Endothelial cell (in vitro differentiated cells): ENCODE data around the gene WDR62. TPM values are rescaled to one million over a fixed set of nuclear protein-coding genes. Genes with fewer than 3 reads are reported as not detected.

Source experiments
- DNase-seq: peaks from one replicate; pipeline ENCODE4 v3.0.0; 2021; ENCODE audit warnings: low spot score
- H3K27ac Mint-ChIP-seq: one replicate; pipeline ENCODE4 v1.8.0; 2021; ENCODE audit warnings: mixed read lengths, inconsistent platforms; ENCODE audit not compliant: unreplicated experiment
- H3K27me3 Mint-ChIP-seq: one replicate; pipeline ENCODE4 v1.8.0; 2021; ENCODE audit warnings: mild to moderate bottlenecking, moderate library complexity, mixed read lengths, inconsistent platforms; ENCODE audit not compliant: unreplicated experiment
- H3K36me3 Mint-ChIP-seq: one replicate; pipeline ENCODE4 v1.8.0; 2021; ENCODE audit warnings: mild to moderate bottlenecking, low read depth, mixed read lengths, inconsistent platforms; ENCODE audit not compliant: unreplicated experiment
- H3K4me1 Mint-ChIP-seq: one replicate; pipeline ENCODE4 v1.8.0; 2021; ENCODE audit warnings: mild to moderate bottlenecking, mixed read lengths, inconsistent platforms; ENCODE audit not compliant: unreplicated experiment
- H3K4me3 Mint-ChIP-seq: one replicate; pipeline ENCODE4 v1.8.0; 2021; ENCODE audit warnings: mild to moderate bottlenecking, mixed read lengths, inconsistent platforms; ENCODE audit not compliant: unreplicated experiment
- H3K9me3 Mint-ChIP-seq: one replicate; pipeline ENCODE4 v1.8.0; 2021; ENCODE audit warnings: mixed read lengths, inconsistent platforms; ENCODE audit not compliant: unreplicated experiment
- total RNA-seq: library from RNA; stranded (reverse); fragmentation: NEBNext Ultra II Directional; extraction: Animal tissue kit (Norgen Biotek cat#: 25700); gene quantifications from one replicate; pipeline ENCODE4 v1.2.1, GENCODE V29; 2021; ENCODE audit not compliant: unreplicated experiment
- TF ChIP-seq, protein P1 (sequence below): fragments of 200-600 bp; sonication (generic); IDR thresholded peaks from one replicate; pipeline ENCODE4 v1.5.0; 2021; ENCODE audit warnings: antibody characterized with exemption; ENCODE audit not compliant: unreplicated experiment

WDR62 gene
- total RNA-seq, 1 donor from 2014 or later = 8.5 TPM

DNA sequence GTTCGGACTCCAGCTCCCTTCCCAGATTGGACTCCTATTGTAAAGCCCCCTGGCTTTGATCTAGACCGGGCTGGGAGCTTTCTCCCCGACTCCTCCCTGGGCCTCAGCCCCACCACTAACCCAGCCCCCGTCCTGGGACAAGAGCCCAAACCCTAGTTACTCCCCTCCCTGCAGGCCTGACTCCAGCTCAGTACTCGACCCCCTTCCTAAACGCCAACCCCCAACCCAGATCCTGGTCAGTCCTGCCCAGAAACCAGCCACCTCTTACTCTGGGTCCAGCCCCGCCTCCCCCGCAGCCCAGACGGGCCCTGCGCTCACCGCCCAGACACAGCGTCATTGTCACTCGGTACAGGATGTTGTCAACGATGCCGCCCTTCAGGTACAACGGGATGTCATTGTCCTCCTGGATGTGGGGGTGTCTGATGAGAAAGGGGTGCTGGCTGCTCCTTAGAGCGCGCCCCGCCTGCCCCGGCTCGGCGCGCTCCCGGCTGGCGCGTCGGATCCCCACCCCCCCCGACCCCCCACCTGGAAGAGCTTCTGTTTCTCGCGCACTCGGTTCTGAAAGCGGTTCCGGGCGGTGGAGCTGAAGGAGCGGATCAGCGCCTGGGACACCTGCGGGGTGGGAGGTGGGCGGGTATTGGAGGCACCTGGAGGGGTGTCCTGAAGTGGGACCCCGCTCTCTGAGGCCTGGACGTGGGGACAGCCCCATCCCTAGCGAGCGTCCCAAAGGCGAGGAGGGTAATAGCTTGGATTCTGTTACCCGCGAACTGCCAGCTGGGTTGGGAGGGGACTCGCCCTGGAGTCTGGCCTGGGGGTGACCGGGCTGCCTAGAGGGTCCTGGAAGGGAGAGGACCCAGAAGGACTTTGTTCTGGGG lies 96.7 kb downstream of the WDR62 start:
- Mint-ChIP-seq H3K4me3 (peak overlapping the region; percentile 76), H3K9me3 (no peaks in the 10 kb centered on the region), H3K27ac (no peak overlapping the region), H3K36me3 (peaks cover 44% of the 10 kb centered on the region), H3K27me3 (peaks cover 9% of the 10 kb centered on the region), H3K4me1 (peaks cover 15% of the 10 kb centered on the region)
- DNase-seq = peak; percentile 22
- TF ChIP-seq, protein P1, sequence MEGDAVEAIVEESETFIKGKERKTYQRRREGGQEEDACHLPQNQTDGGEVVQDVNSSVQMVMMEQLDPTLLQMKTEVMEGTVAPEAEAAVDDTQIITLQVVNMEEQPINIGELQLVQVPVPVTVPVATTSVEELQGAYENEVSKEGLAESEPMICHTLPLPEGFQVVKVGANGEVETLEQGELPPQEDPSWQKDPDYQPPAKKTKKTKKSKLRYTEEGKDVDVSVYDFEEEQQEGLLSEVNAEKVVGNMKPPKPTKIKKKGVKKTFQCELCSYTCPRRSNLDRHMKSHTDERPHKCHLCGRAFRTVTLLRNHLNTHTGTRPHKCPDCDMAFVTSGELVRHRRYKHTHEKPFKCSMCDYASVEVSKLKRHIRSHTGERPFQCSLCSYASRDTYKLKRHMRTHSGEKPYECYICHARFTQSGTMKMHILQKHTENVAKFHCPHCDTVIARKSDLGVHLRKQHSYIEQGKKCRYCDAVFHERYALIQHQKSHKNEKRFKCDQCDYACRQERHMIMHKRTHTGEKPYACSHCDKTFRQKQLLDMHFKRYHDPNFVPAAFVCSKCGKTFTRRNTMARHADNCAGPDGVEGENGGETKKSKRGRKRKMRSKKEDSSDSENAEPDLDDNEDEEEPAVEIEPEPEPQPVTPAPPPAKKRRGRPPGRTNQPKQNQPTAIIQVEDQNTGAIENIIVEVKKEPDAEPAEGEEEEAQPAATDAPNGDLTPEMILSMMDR = no peak

DNA sequence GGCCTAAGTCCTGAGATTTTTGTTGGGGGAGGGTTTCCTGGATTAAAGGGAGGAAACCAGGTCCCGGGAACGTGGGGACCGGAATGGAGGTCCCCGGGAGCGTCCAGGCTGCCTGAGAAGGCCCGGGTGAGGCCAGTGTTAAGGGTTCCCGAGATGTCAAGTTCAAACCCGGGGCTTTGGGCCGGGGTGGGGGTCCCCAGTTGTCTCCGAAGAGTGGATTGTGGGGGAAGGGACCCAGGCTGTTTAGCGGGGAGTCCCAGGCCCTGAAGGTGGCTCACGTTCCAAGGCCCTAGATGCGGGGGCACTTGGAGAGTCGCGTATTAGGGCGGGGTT lies 97.3 kb downstream of the WDR62 start:
- H3K36me3 Mint-ChIP-seq = peaks cover 38% of the 10 kb centered on the region
- H3K4me3 Mint-ChIP-seq = peak overlapping the region; percentile 51
- no peak for DNase-seq
- H3K9me3 Mint-ChIP-seq = no peaks in the 10 kb centered on the region
- H3K27me3 Mint-ChIP-seq = peaks cover 10% of the 10 kb centered on the region
- peaks cover 21% of the 10 kb centered on the region for H3K4me1 Mint-ChIP-seq
- TF ChIP-seq, protein P1 = no peak
- H3K27ac Mint-ChIP-seq = no peak overlapping the region

DNA sequence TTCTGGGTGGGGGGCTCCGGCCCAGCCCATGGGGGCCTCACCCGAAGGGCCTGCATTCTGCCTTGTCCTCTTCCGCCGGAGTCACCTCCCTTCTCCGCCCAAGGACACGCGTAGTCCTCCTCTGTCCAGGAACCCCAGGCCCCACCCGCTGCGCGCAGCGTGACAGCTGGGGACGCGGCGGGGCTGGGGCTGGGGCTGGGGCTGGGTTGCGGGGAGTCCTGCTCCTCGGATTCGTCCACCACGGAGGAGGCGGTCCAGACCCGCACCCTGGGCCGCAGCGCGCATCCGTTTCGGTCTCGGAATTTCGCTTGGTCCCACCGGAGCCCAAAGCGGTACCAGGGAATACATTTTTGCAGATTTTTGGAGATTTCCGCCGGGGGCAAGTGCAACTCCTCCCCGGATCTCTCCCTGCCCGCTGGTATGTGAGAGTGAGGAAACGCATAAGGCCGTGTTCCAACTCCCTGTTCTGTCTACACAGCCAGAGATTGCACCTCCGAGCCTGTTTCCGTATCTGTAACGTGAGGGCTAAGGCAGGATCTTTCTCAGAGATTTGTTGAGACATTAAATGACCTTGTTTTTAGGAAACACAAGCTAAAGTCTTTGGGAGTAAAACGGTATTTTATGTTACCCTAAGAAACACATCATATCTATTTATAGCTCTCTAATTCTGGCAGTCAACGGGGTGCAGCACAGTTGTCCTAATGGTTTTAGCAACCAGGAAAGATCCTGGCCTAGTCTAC lies 97.8 kb downstream of the WDR62 start, which contains the start of gene COX7A1:
Gene COX7A1 (minus strand): TSS at position 96 of the 740 bp plus-strand sequence. CDS start 40 bp downstream, at position 56.
- Mint-ChIP-seq H3K27ac (no peak within 1 kb of the TSS), H3K9me3 (no peaks in the 10 kb centered on the region), H3K36me3 (peaks cover 34% of the 10 kb centered on the region), H3K4me1 (peaks cover 22% of the 10 kb centered on the region), H3K4me3 (peak within 1 kb of the TSS; percentile 51), H3K27me3 (peaks cover 7% of the 10 kb centered on the region)
- TF ChIP-seq, protein P1 = no peak
- DNase-seq = no peak

DNA sequence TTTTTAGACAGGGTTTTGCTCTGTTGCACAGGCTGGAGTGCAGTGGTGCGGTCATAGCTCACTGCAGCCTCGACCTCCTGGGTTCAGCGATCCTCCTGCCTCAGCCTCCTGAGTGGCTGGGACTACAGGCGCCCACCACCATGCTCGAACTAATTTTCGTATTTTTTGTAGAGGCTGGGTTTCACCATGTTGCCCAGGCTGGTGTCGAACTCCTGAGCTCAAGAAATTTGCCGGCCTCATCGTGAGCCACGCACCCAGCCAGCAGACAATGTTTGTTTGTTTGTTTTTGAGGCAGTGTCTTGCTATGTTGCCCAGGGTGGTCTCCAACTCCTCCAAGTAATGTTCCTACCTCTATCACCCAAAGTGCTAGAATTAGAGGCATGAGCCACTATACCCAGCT lies 98.4 kb downstream of the WDR62 start:
- DNase-seq = no peak
- Mint-ChIP-seq H3K9me3 (no peaks in the 10 kb centered on the region), H3K27ac (no peak overlapping the region), H3K4me1 (peaks cover 22% of the 10 kb centered on the region), H3K36me3 (peaks cover 32% of the 10 kb centered on the region), H3K27me3 (peaks cover 9% of the 10 kb centered on the region), H3K4me3 (no peak overlapping the region)
- TF ChIP-seq, protein P1 = no peak

Other genes starting within 250 kb of the WDR62 start
- gene PRODH2, start 242.1 kb upstream of the WDR62 start, total RNA-seq = not detected
- gene NPHS1, start 202.4 kb upstream of the WDR62 start, total RNA-seq = not detected
- 1.8 TPM for gene KIRREL2, start 198.0 kb upstream of the WDR62 start, total RNA-seq
- 11.5 TPM for gene APLP1, start 186.3 kb upstream of the WDR62 start, total RNA-seq
- 13.0 TPM for gene NFKBID, start 154.4 kb upstream of the WDR62 start, total RNA-seq
- gene HCST, start 152.4 kb upstream of the WDR62 start, total RNA-seq = 0.95 TPM
- not detected for gene TYROBP, start 146.6 kb upstream of the WDR62 start, total RNA-seq
- 53.4 TPM for gene LRFN3, start 118.5 kb upstream of the WDR62 start, total RNA-seq
- gene SDHAF1, start 59.7 kb upstream of the WDR62 start, total RNA-seq = 14.3 TPM
- gene SYNE4, start 46.1 kb upstream of the WDR62 start, total RNA-seq = 4.5 TPM
- 27.3 TPM for gene ALKBH6, start 40.7 kb upstream of the WDR62 start, total RNA-seq
- gene CLIP3, start 22.0 kb upstream of the WDR62 start, total RNA-seq = 94.8 TPM
- 6.7 TPM for gene THAP8, start 612 bp upstream of the WDR62 start, total RNA-seq
- not detected for gene OVOL3, start 56.2 kb downstream of the WDR62 start, total RNA-seq
- gene POLR2I, start 60.0 kb downstream of the WDR62 start, total RNA-seq = 66.4 TPM
- 206 TPM for gene TBCB, start 60.6 kb downstream of the WDR62 start, total RNA-seq
- 901 TPM for gene CAPNS1, start 85.2 kb downstream of the WDR62 start, total RNA-seq
- 5.2 TPM for gene COX7A1, start 97.5 kb downstream of the WDR62 start, total RNA-seq
- gene ZNF565, start 159.8 kb downstream of the WDR62 start, total RNA-seq = 3.7 TPM
- 45.5 TPM for gene ZNF146, start 160.2 kb downstream of the WDR62 start, total RNA-seq